Endothelial cell of umbilical vein (primary cell): ENCODE results near the gene AJAP1. TPM values are rescaled to one million over a fixed set of nuclear protein-coding genes. Genes with fewer than 3 reads are reported as not detected.

Source experiments
- BruUV-seq: library from RNA; stranded (reverse); fragments of 400-500 nt; replicated peaks from 2 replicates; lab custom pipeline; 2021; lab: Mats Ljungman, UMichigan
- CTCF ChIA-PET: fragments of 300-600, 350-600 bp; sonication (Branson Sonifier 250); formaldehyde crosslinking; loops from one replicate; lab custom pipeline; 2021; ENCODE audit warnings: antibody characterized with exemption, inconsistent platforms; lab: Charles Lee
- POLR2A ChIA-PET: fragments of 300-600, 350-600 bp; sonication (Branson Sonifier 250); formaldehyde crosslinking; loops from one replicate; lab custom pipeline; 2021; ENCODE audit warnings: antibody characterized with exemption, inconsistent platforms; lab: Charles Lee
- DNase-seq: peaks from one replicate; pipeline ENCODE4 v3.0.0-alpha.2; 2011; ENCODE audit warnings: low read depth, low spot score
- FAIRE-seq: peaks from 2 replicates; lab custom pipeline; 2011; peaks lifted over from hg19 to GRCh38; lab: Jason Lieb, UNC
- H2AFZ ChIP-seq: 2 replicates; pipeline ENCODE4 v1.6.0; 2012; ENCODE audit warnings: low read depth, low read length, control low read depth, inconsistent platforms
- H3K27ac ChIP-seq: 2 replicates; pipeline ENCODE4 v1.5.1; 2011; ENCODE audit warnings: low read depth, mild to moderate bottlenecking, control low read depth, low read length, moderate library complexity; ENCODE audit not compliant: insufficient read depth
- H3K27me3 ChIP-seq, 2 experiments: 2 replicates each; pipeline versions ENCODE4 v1.6.0 to v1.6.1; 2011; ENCODE audit warnings: low read length in 2 of 2, mixed read lengths in 1 of 2; ENCODE audit not compliant: control insufficient read depth in 2 of 2, insufficient read depth in 2 of 2
- H3K36me3 ChIP-seq, 2 experiments: 2 replicates in 1 of 2; 3 replicates in 1 of 2; pipeline ENCODE4 v1.5.1; 2011; ENCODE audit warnings: low read length in 2 of 2, mild to moderate bottlenecking in 1 of 2, moderate library complexity in 1 of 2; ENCODE audit not compliant: control insufficient read depth in 2 of 2, insufficient read depth in 2 of 2; ENCODE audit errors: extremely low read depth in 1 of 2
- H3K4me1 ChIP-seq: 3 replicates; pipeline ENCODE4 v1.5.1; 2011; ENCODE audit warnings: mild to moderate bottlenecking, low read length; ENCODE audit not compliant: control insufficient read depth, insufficient read depth; ENCODE audit errors: extremely low read depth
- H3K4me2 ChIP-seq: 2 replicates; pipeline ENCODE4 v1.6.1; 2011; ENCODE audit warnings: low read length, control low read depth, mixed read lengths; ENCODE audit not compliant: insufficient read depth
- H3K4me3 ChIP-seq, 3 experiments: fragments of 200-600 bp in 1 of 3; sonication (generic), shearing (Covaris generic) in 1 of 3; replicated peaks in 1 of 3; 2 replicates each; pipeline ENCODE4 v1.5.1; 2011 to 2016; ENCODE audit warnings: control low read depth in 3 of 3, low read length in 3 of 3, mild to moderate bottlenecking in 2 of 3, inconsistent platforms in 1 of 3, low read depth in 1 of 3, moderate library complexity in 1 of 3; ENCODE audit not compliant: insufficient read depth in 1 of 3
- H3K79me2 ChIP-seq: 2 replicates; pipeline ENCODE4 v1.6.0; 2012; ENCODE audit warnings: low read length, inconsistent platforms; ENCODE audit not compliant: control insufficient read depth, insufficient read depth
- H3K9ac ChIP-seq: replicated peaks from 2 replicates; pipeline ENCODE3; 2011; ENCODE audit warnings: low read length, control low read depth; ENCODE audit not compliant: insufficient read depth; ENCODE audit errors: extremely low read depth
- H3K9me1 ChIP-seq: replicated peaks from 3 replicates; pipeline ENCODE4 v1.6.0; 2011; ENCODE audit warnings: mild to moderate bottlenecking, low read length; ENCODE audit not compliant: control insufficient read depth, insufficient read depth; ENCODE audit errors: extremely low read depth
- H3K9me3 ChIP-seq: replicated peaks from 2 replicates; pipeline ENCODE4 v1.5.1; 2012; ENCODE audit warnings: low read length, inconsistent platforms; ENCODE audit not compliant: control insufficient read depth, insufficient read depth
- H4K20me1 ChIP-seq: replicated peaks from 2 replicates; pipeline ENCODE3; 2011; ENCODE audit warnings: mild to moderate bottlenecking, low read length; ENCODE audit not compliant: control insufficient read depth, insufficient read depth; ENCODE audit errors: extremely low read depth
- FOS ChIP-seq: IDR thresholded peaks from 2 replicates; pipeline ENCODE4 v1.6.1; 2011; ENCODE audit warnings: mild to moderate bottlenecking, low read length, moderate library complexity, borderline replicate concordance; ENCODE audit not compliant: insufficient read depth
- JUN ChIP-seq: IDR thresholded peaks from 2 replicates; pipeline ENCODE4 v1.6.1; 2011; ENCODE audit warnings: borderline replicate concordance, low read depth; ENCODE audit not compliant: insufficient read length, insufficient read depth
- POLR2AphosphoS5 ChIP-seq: IDR thresholded peaks from 2 replicates; pipeline ENCODE4 v1.6.1; 2012; ENCODE audit warnings: low read depth, mild to moderate bottlenecking, control low read depth, low read length, moderate library complexity; ENCODE audit not compliant: insufficient read depth
- dilution Hi-C: fragments of 300-500 bp; cut with MboI; formaldehyde crosslinking; loops from one replicate; pipeline ENCODE4 v1.15.0; 2019; ENCODE audit warnings: low sequenced_read_pairs; ENCODE audit not compliant: extremely low pct_ligation_motif_present
- intact Hi-C: fragments of 100-400 bp; cut with micrococcal nuclease; formaldehyde crosslinking; loops from one replicate; pipeline ENCODE4 v1.10.0; 2022
- polyA plus RNA-seq, 4 experiments: library from polyadenylated mRNA; depleted of rRNA in 3 of 4; stranded (reverse) in 3 of 4; unstranded in 1 of 4; fragments of >200 nt; gene quantifications; 2 replicates each; pipeline versions ENCODE4 v1.2.1 to v1.2.3, GENCODE V29; 2011 to 2012; ENCODE audit warnings: missing spikeins in 1 of 4
- total RNA-seq: library from RNA; stranded (reverse); gene quantifications from 2 replicates; pipeline ENCODE4 v1.2.3, GENCODE V29; 2021
- TF ChIP-seq, protein P1 (sequence below), 2 donors: IDR thresholded peaks; 1 replicate in 1 of 2; 2 replicates in 1 of 2; pipeline ENCODE4 v1.5.1; 2011; ENCODE audit warnings: low read length in 2 of 2, mild to moderate bottlenecking in 2 of 2, moderate library complexity in 2 of 2, control low read depth in 1 of 2, inconsistent platforms in 1 of 2, low read depth in 1 of 2; ENCODE audit not compliant: insufficient read depth in 1 of 2; ENCODE audit errors: extremely low read depth in 1 of 2

The AJAP1 gene
- total and polyA plus RNA-seq, 2 donors (not counting 3 experiments of a cell fraction or from before 2014, with no cell fraction given), result not detected

DNA sequence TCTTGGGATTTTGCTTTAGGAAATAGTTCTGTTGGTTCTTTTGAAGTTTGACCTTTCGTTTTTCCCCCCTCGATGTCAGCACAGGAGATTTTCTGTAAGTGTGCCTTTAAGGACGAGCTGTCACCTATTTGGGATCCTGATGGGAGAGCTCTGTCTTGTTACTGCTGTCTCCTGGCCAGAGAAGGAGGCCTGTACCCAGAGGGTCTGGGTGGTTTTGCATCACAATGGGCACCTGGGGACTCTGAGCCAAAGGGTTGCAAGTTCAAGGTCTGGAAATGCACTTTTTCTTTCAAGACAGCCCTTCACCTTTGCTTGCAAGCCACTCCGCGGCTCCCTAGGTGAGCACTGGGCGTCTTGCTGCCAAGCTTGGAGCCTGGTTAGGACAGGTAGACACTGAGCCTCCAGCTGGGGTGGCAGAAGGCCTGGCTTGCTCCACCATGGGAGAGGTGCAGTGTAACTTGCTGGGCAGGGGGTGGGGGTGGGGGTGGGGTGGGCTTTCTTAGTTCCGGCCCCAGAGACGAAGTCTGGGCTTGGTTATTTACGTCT lies 2.9 kb downstream of the AJAP1 start:
- H3K9me1 ChIP-seq, result no peaks in the 10 kb centered on the region
- H3K9me3 ChIP-seq, result no peaks in the 10 kb centered on the region
- no TSS peak for BruUV-seq
- CTCF ChIA-PET, result interaction anchor here (1.4 to 2.0 kb wide), 2 partner anchors 1088 to 1258 kb away, joined by 3 to 4 read pairs; no protein-coding TSS in a partner anchor
- dilution Hi-C loops, result no loop called here
- H3K27me3 ChIP-seq, result peaks cover 23 to 24% of the 10 kb centered on the region in 2 experiments
- DNase-seq, result no peak
- H3K4me3 ChIP-seq, result no peak overlapping the region
- POLR2A ChIA-PET, result no interaction called here
- H3K79me2 ChIP-seq, result no peaks in the 10 kb centered on the region
- intact Hi-C loops, result no loop called here
- TF ChIP-seq JUN (no peak), POLR2AphosphoS5 (no peak), FOS (no peak)
- TF ChIP-seq, protein P1, sequence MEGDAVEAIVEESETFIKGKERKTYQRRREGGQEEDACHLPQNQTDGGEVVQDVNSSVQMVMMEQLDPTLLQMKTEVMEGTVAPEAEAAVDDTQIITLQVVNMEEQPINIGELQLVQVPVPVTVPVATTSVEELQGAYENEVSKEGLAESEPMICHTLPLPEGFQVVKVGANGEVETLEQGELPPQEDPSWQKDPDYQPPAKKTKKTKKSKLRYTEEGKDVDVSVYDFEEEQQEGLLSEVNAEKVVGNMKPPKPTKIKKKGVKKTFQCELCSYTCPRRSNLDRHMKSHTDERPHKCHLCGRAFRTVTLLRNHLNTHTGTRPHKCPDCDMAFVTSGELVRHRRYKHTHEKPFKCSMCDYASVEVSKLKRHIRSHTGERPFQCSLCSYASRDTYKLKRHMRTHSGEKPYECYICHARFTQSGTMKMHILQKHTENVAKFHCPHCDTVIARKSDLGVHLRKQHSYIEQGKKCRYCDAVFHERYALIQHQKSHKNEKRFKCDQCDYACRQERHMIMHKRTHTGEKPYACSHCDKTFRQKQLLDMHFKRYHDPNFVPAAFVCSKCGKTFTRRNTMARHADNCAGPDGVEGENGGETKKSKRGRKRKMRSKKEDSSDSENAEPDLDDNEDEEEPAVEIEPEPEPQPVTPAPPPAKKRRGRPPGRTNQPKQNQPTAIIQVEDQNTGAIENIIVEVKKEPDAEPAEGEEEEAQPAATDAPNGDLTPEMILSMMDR (IDR thresholded peaks at IDR 0.05; ENCODE audit: extremely low read depth in 1 of 2, insufficient read depth in 1 of 2, low read depth in 1 of 2, low read length in 2 of 2), result no peak
- no peaks in the 10 kb centered on the region for H4K20me1 ChIP-seq
- no peaks in the 10 kb centered on the region for H3K36me3 ChIP-seq
- H3K4me1 ChIP-seq, result no peaks in the 10 kb centered on the region
- no peak overlapping the region for H3K27ac ChIP-seq
- no peak overlapping the region for H3K9ac ChIP-seq
- FAIRE-seq, result no peak
- no peak overlapping the region for H3K4me2 ChIP-seq
- H2AFZ ChIP-seq, result no peak overlapping the region
